ENCODE results near the gene ANO9.

- TF ChIP-seq CTCF (conservative IDR thresholded peaks at IDR 0.05; ENCODE audit: low read depth, low read length) (no peak), EZH2phosphoT487 (IDR thresholded peaks at IDR 0.05; ENCODE audit: borderline replicate concordance, low read length) (no peak)
Measured at GRCh38 chr11:383431-383830, 58.4 kb downstream of the ANO9 start.
